Cardiac atrium fibroblast (primary cell): ENCODE measurements around the gene FAM32A. TPM values are rescaled to one million over a fixed set of nuclear protein-coding genes. Genes with fewer than 3 reads are reported as not detected.

Experiments used
- total RNA-seq: library from RNA; depleted of rRNA; stranded (reverse); fragments of >200 nt; gene quantifications from 2 replicates; pipeline ENCODE4 v1.2.3, GENCODE V29; 2015

The FAM32A gene
- total RNA-seq, result 102 TPM in 2 replicates

GRCh38 chr19:16185123-16185767 is at the start of gene FAM32A:
Gene FAM32A (plus strand): TSS chr19:16185410. CDS start chr19:16185443, 33 bp downstream.

GRCh38 chr19:16143399-16144215 is 41.6 kb upstream of the FAM32A start, which contains the start of gene HSH2D:
Gene HSH2D (plus strand): TSS chr19:16143685. CDS start chr19:16148751, 5,066 bp downstream.

GRCh38 chr19:16197622-16198369 is 12.6 kb downstream of the FAM32A start, which contains the start of gene AP1M1:
Gene AP1M1 (plus strand): TSS chr19:16197911. CDS start chr19:16198027, 116 bp downstream.

Other genes starting within 250 kb of the FAM32A start
- not detected in 2 replicates for gene OR10H4, start 236.4 kb upstream of the FAM32A start, total RNA-seq
- 872 and 1,132 TPM in 2 replicates for gene TPM4, start 108.9 kb upstream of the FAM32A start, total RNA-seq
- 48.0 and 51.2 TPM in 2 replicates for gene RAB8A, start 73.5 kb upstream of the FAM32A start, total RNA-seq
- not detected in 2 replicates for gene HSH2D, start 41.7 kb upstream of the FAM32A start, total RNA-seq
- gene CIB3, start 11.9 kb upstream of the FAM32A start, total RNA-seq, result not detected in 2 replicates
- gene AP1M1, start 12.5 kb downstream of the FAM32A start, total RNA-seq, result 103 and 130 TPM in 2 replicates
- 11.8 and 33.9 TPM in 2 replicates for gene KLF2, start 139.4 kb downstream of the FAM32A start, total RNA-seq